Neural cell (in vitro differentiated cells): ENCODE results near the gene STN1. TPM values are rescaled to one million over a fixed set of nuclear protein-coding genes. Genes with fewer than 3 reads are reported as not detected.

Experiments
- H2AFZ ChIP-seq: fragments of 200-600, 300-800 bp; sonication (generic), shearing (Covaris generic); 2 replicates; pipeline ENCODE4 v1.6.0; 2014; ENCODE audit warnings: low read depth, mild to moderate bottlenecking, antibody characterized with exemption, low read length, moderate library complexity
- H3F3A ChIP-seq: fragments of 200-600 bp; shearing (Covaris generic); 2 replicates; pipeline ENCODE4 v1.6.1; 2016; ENCODE audit warnings: mild to moderate bottlenecking, moderate library complexity, mixed read lengths, antibody characterized with exemption, low read length; ENCODE audit not compliant: insufficient read depth, poor library complexity, severe bottlenecking
- H3K27ac ChIP-seq: fragments of 200-600, 300-800 bp; sonication (generic), shearing (Covaris generic); 2 replicates; pipeline ENCODE4 v1.5.1; 2014; ENCODE audit warnings: mild to moderate bottlenecking, low read length, moderate library complexity
- H3K27me3 ChIP-seq: fragments of 300-800, 200-600 bp; sonication (generic), shearing (Covaris generic); 2 replicates; pipeline ENCODE4 v1.6.0; 2014; ENCODE audit warnings: mild to moderate bottlenecking, low read depth, low read length, moderate library complexity; ENCODE audit not compliant: insufficient read depth
- H3K36me3 ChIP-seq: fragments of 300-800, 200-600 bp; sonication (generic), shearing (Covaris generic); 2 replicates; pipeline ENCODE4 v1.5.1; 2014; ENCODE audit warnings: mild to moderate bottlenecking, antibody characterized with exemption, low read length, moderate library complexity; ENCODE audit not compliant: insufficient read depth
- H3K4me2 ChIP-seq: fragments of 300-800, 200-600 bp; sonication (generic), shearing (Covaris generic); 2 replicates; pipeline ENCODE4 v1.6.0; 2014; ENCODE audit warnings: mild to moderate bottlenecking, low read length
- H3K4me3 ChIP-seq: fragments of 300-800, 200-600 bp; sonication (generic), shearing (Covaris generic); 2 replicates; pipeline ENCODE4 v1.5.1; 2014; ENCODE audit warnings: mild to moderate bottlenecking, low read length, moderate library complexity
- H3K79me2 ChIP-seq: fragments of 200-600 bp; shearing (Covaris generic); replicated peaks from 2 replicates; pipeline ENCODE4 v1.6.0; 2014; ENCODE audit warnings: mild to moderate bottlenecking, low read length, moderate library complexity; ENCODE audit not compliant: insufficient read depth
- H3K9ac ChIP-seq: fragments of 300-800, 200-600 bp; sonication (generic), shearing (Covaris generic); 2 replicates; pipeline ENCODE4 v1.6.1; 2016; ENCODE audit warnings: mild to moderate bottlenecking, low read length, mixed read lengths
- H3K9me2 ChIP-seq: fragments of 200-600 bp; shearing (Covaris generic); 2 replicates; pipeline ENCODE4 v1.6.1; 2016; ENCODE audit warnings: mild to moderate bottlenecking, low read length, mixed read lengths; ENCODE audit not compliant: insufficient read depth
- H3K9me3 ChIP-seq: fragments of 200-600, 300-800 bp; sonication (generic), shearing (Covaris generic); 2 replicates; pipeline ENCODE4 v1.6.1; 2016; ENCODE audit warnings: mild to moderate bottlenecking, mixed run types, low read length, moderate library complexity, mixed read lengths
- H4K20me1 ChIP-seq: fragments of 200-600 bp; shearing (Covaris generic); 2 replicates; pipeline ENCODE4 v1.6.1; 2016; ENCODE audit warnings: mild to moderate bottlenecking, mixed run types; ENCODE audit not compliant: insufficient read depth
- EP300 ChIP-seq: fragments of 450-650 bp; conservative IDR thresholded peaks from 2 replicates; pipeline ENCODE4 v1.6.1; 2014; ENCODE audit warnings: antibody characterized with exemption, mild to moderate bottlenecking, moderate library complexity; ENCODE audit not compliant: poor library complexity, severe bottlenecking
- EZH2 ChIP-seq: fragments of 200-600, 300-800 bp; shearing (Covaris generic), sonication (generic); IDR thresholded peaks from 2 replicates; pipeline ENCODE4 v1.6.1; 2014; ENCODE audit warnings: antibody characterized with exemption, low read length, borderline replicate concordance, mild to moderate bottlenecking; ENCODE audit not compliant: insufficient read depth, poor library complexity, severe bottlenecking
- MXI1 ChIP-seq: fragments of 450-650 bp; conservative IDR thresholded peaks from 2 replicates; pipeline ENCODE4 v1.6.1; 2014; ENCODE audit warnings: antibody characterized with exemption, mild to moderate bottlenecking; ENCODE audit not compliant: poor library complexity, severe bottlenecking
- POLR2AphosphoS5 ChIP-seq: IDR thresholded peaks from 2 replicates; pipeline ENCODE4 v1.6.1; 2012
- RAD21 ChIP-seq: fragments of 450-650 bp; conservative IDR thresholded peaks from 2 replicates; pipeline ENCODE4 v1.6.1; 2014; ENCODE audit warnings: antibody characterized with exemption, mild to moderate bottlenecking, moderate library complexity
- SMC3 ChIP-seq: fragments of 450-650 bp; conservative IDR thresholded peaks from 2 replicates; pipeline ENCODE4 v1.6.1; 2014; ENCODE audit warnings: antibody characterized with exemption, mild to moderate bottlenecking, moderate library complexity; ENCODE audit not compliant: poor library complexity
- TAF1 ChIP-seq: IDR thresholded peaks from 2 replicates; pipeline ENCODE4 v1.6.1; 2012; ENCODE audit warnings: low read depth
- polyA plus RNA-seq: library from polyadenylated mRNA; depleted of rRNA; stranded (reverse); fragments of >200 nt; gene quantifications from 2 replicates; pipeline ENCODE4 v1.2.3, GENCODE V29; 2014
- TF ChIP-seq, protein P1 (sequence below): fragments of 450-650 bp; IDR thresholded peaks from 2 replicates; pipeline ENCODE4 v1.5.1; 2014; ENCODE audit warnings: antibody characterized with exemption, mild to moderate bottlenecking, moderate library complexity; ENCODE audit not compliant: poor library complexity, severe bottlenecking
- TF ChIP-seq, protein P2 (sequence below): IDR thresholded peaks from 2 replicates; pipeline ENCODE4 v1.6.1; 2012; ENCODE audit warnings: borderline replicate concordance

Gene STN1
- polyA plus RNA-seq, 1 donor from 2014 or later: 9.4 TPM

DNA sequence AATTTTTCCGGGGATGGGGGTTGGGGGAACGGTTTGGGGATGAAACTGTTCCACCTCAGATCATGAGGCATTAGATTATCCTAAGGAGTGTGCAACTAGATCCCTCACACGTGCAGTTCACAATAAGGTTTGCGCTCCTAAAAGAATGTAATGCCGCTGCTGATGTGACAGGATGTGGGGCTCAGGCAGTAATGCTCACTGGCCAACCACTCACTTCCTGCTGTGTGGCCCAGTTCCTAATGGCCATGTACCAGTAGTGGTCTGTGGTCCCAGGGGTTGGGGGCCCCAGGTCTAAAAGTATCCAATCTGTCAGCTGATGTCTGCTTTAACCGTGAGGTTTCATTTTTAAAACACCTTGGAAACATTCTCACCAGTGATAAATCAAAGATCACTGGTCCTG, 2.2 kb downstream of the STN1 start:
- no peak overlapping the region for H2AFZ ChIP-seq

DNA sequence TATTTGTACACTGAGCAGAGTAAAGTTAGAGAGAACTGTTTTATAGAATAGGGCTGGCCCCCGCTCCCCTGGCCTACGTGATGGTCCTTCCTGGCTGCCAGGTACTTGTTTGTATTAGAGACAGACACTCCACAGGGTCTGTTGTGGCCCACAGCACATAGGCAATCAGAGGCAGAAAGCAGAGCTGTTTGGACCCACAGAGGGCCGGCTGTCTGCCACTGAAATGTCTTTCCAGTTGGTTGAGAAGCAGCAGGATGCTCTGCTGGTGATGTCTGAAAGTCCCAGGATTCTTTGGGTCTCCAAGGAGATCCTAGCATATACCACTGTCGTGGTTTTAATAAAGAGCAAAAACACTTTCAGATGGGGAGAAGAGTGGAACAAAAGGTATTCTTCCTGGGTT, 5.2 kb downstream of the STN1 start:
- H3K27ac ChIP-seq: no peak overlapping the region
- H3K4me2 ChIP-seq: no peak overlapping the region
- TF ChIP-seq SMC3 (no peak), EZH2 (no peak), RAD21 (no peak)
- TF ChIP-seq, protein P1, sequence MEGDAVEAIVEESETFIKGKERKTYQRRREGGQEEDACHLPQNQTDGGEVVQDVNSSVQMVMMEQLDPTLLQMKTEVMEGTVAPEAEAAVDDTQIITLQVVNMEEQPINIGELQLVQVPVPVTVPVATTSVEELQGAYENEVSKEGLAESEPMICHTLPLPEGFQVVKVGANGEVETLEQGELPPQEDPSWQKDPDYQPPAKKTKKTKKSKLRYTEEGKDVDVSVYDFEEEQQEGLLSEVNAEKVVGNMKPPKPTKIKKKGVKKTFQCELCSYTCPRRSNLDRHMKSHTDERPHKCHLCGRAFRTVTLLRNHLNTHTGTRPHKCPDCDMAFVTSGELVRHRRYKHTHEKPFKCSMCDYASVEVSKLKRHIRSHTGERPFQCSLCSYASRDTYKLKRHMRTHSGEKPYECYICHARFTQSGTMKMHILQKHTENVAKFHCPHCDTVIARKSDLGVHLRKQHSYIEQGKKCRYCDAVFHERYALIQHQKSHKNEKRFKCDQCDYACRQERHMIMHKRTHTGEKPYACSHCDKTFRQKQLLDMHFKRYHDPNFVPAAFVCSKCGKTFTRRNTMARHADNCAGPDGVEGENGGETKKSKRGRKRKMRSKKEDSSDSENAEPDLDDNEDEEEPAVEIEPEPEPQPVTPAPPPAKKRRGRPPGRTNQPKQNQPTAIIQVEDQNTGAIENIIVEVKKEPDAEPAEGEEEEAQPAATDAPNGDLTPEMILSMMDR: no peak
- TF ChIP-seq, protein P2, sequence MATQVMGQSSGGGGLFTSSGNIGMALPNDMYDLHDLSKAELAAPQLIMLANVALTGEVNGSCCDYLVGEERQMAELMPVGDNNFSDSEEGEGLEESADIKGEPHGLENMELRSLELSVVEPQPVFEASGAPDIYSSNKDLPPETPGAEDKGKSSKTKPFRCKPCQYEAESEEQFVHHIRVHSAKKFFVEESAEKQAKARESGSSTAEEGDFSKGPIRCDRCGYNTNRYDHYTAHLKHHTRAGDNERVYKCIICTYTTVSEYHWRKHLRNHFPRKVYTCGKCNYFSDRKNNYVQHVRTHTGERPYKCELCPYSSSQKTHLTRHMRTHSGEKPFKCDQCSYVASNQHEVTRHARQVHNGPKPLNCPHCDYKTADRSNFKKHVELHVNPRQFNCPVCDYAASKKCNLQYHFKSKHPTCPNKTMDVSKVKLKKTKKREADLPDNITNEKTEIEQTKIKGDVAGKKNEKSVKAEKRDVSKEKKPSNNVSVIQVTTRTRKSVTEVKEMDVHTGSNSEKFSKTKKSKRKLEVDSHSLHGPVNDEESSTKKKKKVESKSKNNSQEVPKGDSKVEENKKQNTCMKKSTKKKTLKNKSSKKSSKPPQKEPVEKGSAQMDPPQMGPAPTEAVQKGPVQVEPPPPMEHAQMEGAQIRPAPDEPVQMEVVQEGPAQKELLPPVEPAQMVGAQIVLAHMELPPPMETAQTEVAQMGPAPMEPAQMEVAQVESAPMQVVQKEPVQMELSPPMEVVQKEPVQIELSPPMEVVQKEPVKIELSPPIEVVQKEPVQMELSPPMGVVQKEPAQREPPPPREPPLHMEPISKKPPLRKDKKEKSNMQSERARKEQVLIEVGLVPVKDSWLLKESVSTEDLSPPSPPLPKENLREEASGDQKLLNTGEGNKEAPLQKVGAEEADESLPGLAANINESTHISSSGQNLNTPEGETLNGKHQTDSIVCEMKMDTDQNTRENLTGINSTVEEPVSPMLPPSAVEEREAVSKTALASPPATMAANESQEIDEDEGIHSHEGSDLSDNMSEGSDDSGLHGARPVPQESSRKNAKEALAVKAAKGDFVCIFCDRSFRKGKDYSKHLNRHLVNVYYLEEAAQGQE: no peak

More for the DNA sequence above, 2.2 kb downstream of the STN1 start:
- Histone ChIP-seq H3K4me2 (no peak overlapping the region), H3K4me3 (no peak overlapping the region), H3K36me3 (no peaks in the 10 kb centered on the region), H4K20me1 (no peaks in the 10 kb centered on the region), H3K27ac (no peak overlapping the region), H3K9me3 (no peaks in the 10 kb centered on the region), H3K9me2 (no peaks in the 10 kb centered on the region), H3K9ac (no peak overlapping the region), H3F3A (no peaks in the 10 kb centered on the region), H3K79me2 (no peaks in the 10 kb centered on the region), H3K27me3 (no peaks in the 10 kb centered on the region)
- TF ChIP-seq POLR2AphosphoS5: no peak
- TF ChIP-seq EP300: no peak
- no peak for TF ChIP-seq TAF1
- no peak for TF ChIP-seq EZH2
- TF ChIP-seq MXI1: no peak
- TF ChIP-seq SMC3: no peak
- TF ChIP-seq, protein P2: no peak
- TF ChIP-seq RAD21: no peak
- TF ChIP-seq, protein P1: no peak

More for the DNA sequence above, 5.2 kb downstream of the STN1 start:
- Histone ChIP-seq H3F3A (no peaks in the 10 kb centered on the region), H3K4me3 (no peak overlapping the region), H4K20me1 (no peaks in the 10 kb centered on the region), H3K9ac (no peak overlapping the region), H3K79me2 (no peaks in the 10 kb centered on the region), H3K27me3 (no peaks in the 10 kb centered on the region), H3K9me3 (no peaks in the 10 kb centered on the region), H3K36me3 (no peaks in the 10 kb centered on the region), H3K9me2 (no peaks in the 10 kb centered on the region), H2AFZ (no peak overlapping the region)
